Thoracic aorta (tissue), 2 donors: ENCODE results near the gene FOXP1. TPM values are rescaled to one million over a fixed set of nuclear protein-coding genes. Genes with fewer than 3 reads are reported as not detected.
A peak's percentile ranks its signal among the peaks of the same experiment; 100 is the strongest.

Source experiments
- ATAC-seq: fragments of 150-250 bp; one replicate; pipeline ENCODE4 v1.8.0; 2017; ENCODE audit warnings: low read depth; ENCODE audit not compliant: insufficient number of reproducible peaks, low FRiP score
- DNase-seq: peaks from one replicate; pipeline ENCODE4 v3.0.0-alpha.2; 2020; ENCODE audit warnings: low spot score
- H3K27ac ChIP-seq, 2 donors: fragments of 200-600 bp; sonication (generic); 1 replicate in 1 of 2; 2 replicates in 1 of 2; pipeline ENCODE4 v1.5.1; 2016; ENCODE audit warnings: mild to moderate bottlenecking in 2 of 2, moderate library complexity in 2 of 2
- H3K27me3 ChIP-seq: fragments of 200-600 bp; sonication (generic); replicated peaks from 2 replicates; pipeline ENCODE4 v1.6.0; 2016; ENCODE audit warnings: mild to moderate bottlenecking; ENCODE audit not compliant: insufficient read depth
- H3K36me3 ChIP-seq: fragments of 200-600 bp; sonication (generic); one replicate; pipeline ENCODE4 v1.5.1; 2016
- H3K4me1 ChIP-seq, 2 donors: fragments of 200-600 bp; sonication (generic); 1 replicate in 1 of 2; 2 replicates in 1 of 2; pipeline versions ENCODE4 v1.5.1 to v1.6.0; 2016; ENCODE audit warnings: low read depth in 2 of 2, mild to moderate bottlenecking in 1 of 2; ENCODE audit not compliant: control insufficient read depth in 1 of 2
- H3K4me3 ChIP-seq: fragments of 200-600 bp; sonication (generic); 2 replicates; pipeline ENCODE4 v1.5.1; 2016; ENCODE audit warnings: mild to moderate bottlenecking
- H3K9me3 ChIP-seq: fragments of 200-600 bp; sonication (generic); 2 replicates; pipeline ENCODE4 v1.5.1; 2016
- CTCF ChIP-seq: fragments of 200-600 bp; sonication (generic); IDR thresholded peaks from one replicate; pipeline ENCODE4 v1.5.1; 2019; ENCODE audit warnings: antibody characterized with exemption
- total RNA-seq, 2 donors: library from RNA; depleted of rRNA; stranded (reverse); fragments of >200 nt; gene quantifications; one replicate each; pipeline versions ENCODE4 v1.1.0 to v1.2.3, GENCODE V29; 2016

FOXP1 gene
- total RNA-seq, 2 donors from 2014 or later, result 176 to 255 TPM

GRCh38 chr3:71097557-71097956 lies 486.0 kb downstream of the FOXP1 start:
- H3K36me3 ChIP-seq, result no peaks in the 10 kb centered on the region
- ATAC-seq (no peak), DNase-seq (no peak)
- peak overlapping the region in 1 of 2 donors; percentile 2 for H3K27ac ChIP-seq
- no peak overlapping the region for H3K4me3 ChIP-seq
- no peaks in the 10 kb centered on the region for H3K27me3 ChIP-seq
- TF ChIP-seq CTCF, result no peak
- no peaks in the 10 kb centered on the region for H3K9me3 ChIP-seq
- peaks cover 23 to 53% of the 10 kb centered on the region in 2 donors for H3K4me1 ChIP-seq

GRCh38 chr3:71095511-71096291 lies 487.8 kb downstream of the FOXP1 start:
- no peaks in the 10 kb centered on the region for H3K27me3 ChIP-seq
- peak overlapping the region in 1 of 2 donors; percentile 9 for H3K27ac ChIP-seq
- no peak for TF ChIP-seq CTCF
- DNase-seq, result no peak
- H3K36me3 ChIP-seq, result no peaks in the 10 kb centered on the region
- H3K9me3 ChIP-seq, result no peaks in the 10 kb centered on the region
- peaks cover 19 to 39% of the 10 kb centered on the region in 2 donors for H3K4me1 ChIP-seq
- no peak overlapping the region for H3K4me3 ChIP-seq
- ATAC-seq, result no peak

- peak overlapping the region in 1 of 2 donors; percentile 9 for H3K27ac ChIP-seq
- ATAC-seq (no peak), DNase-seq (no peak)
- H3K4me3 ChIP-seq, result no peak overlapping the region
- no peaks in the 10 kb centered on the region for H3K9me3 ChIP-seq
- no peak for TF ChIP-seq CTCF
- H3K4me1 ChIP-seq, result peaks cover 14 to 39% of the 10 kb centered on the region in 2 donors
- no peaks in the 10 kb centered on the region for H3K27me3 ChIP-seq
- H3K36me3 ChIP-seq, result no peaks in the 10 kb centered on the region
These were observed 488.8 kb downstream of the FOXP1 start for GRCh38 chr3:71094658-71095209.

GRCh38 chr3:71092665-71093064 lies 490.9 kb downstream of the FOXP1 start:
- Histone ChIP-seq H3K4me3 (no peak overlapping the region), H3K27ac (no peak overlapping the region), H3K4me1 (peaks cover 14 to 43% of the 10 kb centered on the region in 2 donors), H3K36me3 (no peaks in the 10 kb centered on the region), H3K27me3 (no peaks in the 10 kb centered on the region), H3K9me3 (no peaks in the 10 kb centered on the region)
- no peak for TF ChIP-seq CTCF
- DNase-seq, result no peak
- no peak for ATAC-seq

GRCh38 chr3:71090207-71090606 lies 493.3 kb downstream of the FOXP1 start:
- no peak for ATAC-seq
- Histone ChIP-seq H3K9me3 (no peaks in the 10 kb centered on the region), H3K27me3 (no peaks in the 10 kb centered on the region), H3K4me3 (no peak overlapping the region), H3K4me1 (peaks cover 14 to 45% of the 10 kb centered on the region in 2 donors), H3K36me3 (no peaks in the 10 kb centered on the region), H3K27ac (no peak overlapping the region)
- no peak for TF ChIP-seq CTCF
- no peak for DNase-seq
